Measurements from ENCODE around the gene MCM9.
A peak's percentile ranks its signal among the peaks of the same experiment; 100 is the strongest.

Gene MCM9

GRCh38 chr6:118934461-118935330 lies at the start of gene MCM9:
Gene MCM9, minus strand, starts transcription at chr6:118935159. Its CDS starts 3,436 bp downstream, at chr6:118931723.
- peak; percentile 84 for DNase-seq

GRCh38 chr6:118984342-118984741 lies 49.4 kb upstream of the MCM9 start:
- no peak for DNase-seq

- DNase-seq, result no peak
Observed at GRCh38 chr6:118982575-118982911, 47.6 kb upstream of the MCM9 start.

- DNase-seq, result no peak
Observed at GRCh38 chr6:118981884-118982574, 47.1 kb upstream of the MCM9 start.

- DNase-seq, result peak; percentile 21
Observed at GRCh38 chr6:118980063-118980462, 45.1 kb upstream of the MCM9 start.

GRCh38 chr6:118974790-118975189 lies 39.8 kb upstream of the MCM9 start:
- DNase-seq, result no peak

GRCh38 chr6:118971682-118972081 lies 36.7 kb upstream of the MCM9 start:
- DNase-seq, result no peak

GRCh38 chr6:118970866-118971265 lies 35.9 kb upstream of the MCM9 start:
- no peak for DNase-seq

GRCh38 chr6:118968416-118968815 lies 33.5 kb upstream of the MCM9 start:
- DNase-seq, result peak; percentile 24

GRCh38 chr6:118967239-118967638 lies 32.3 kb upstream of the MCM9 start:
- DNase-seq, result no peak

- no peak for DNase-seq
Observed at GRCh38 chr6:118965843-118966370, 30.9 kb upstream of the MCM9 start.

- DNase-seq, result no peak
Observed at GRCh38 chr6:118965371-118965770, 30.4 kb upstream of the MCM9 start.

GRCh38 chr6:118963003-118963402 lies 28.0 kb upstream of the MCM9 start:
- peak; percentile 4 for DNase-seq

- no peak for DNase-seq
Observed at GRCh38 chr6:118959903-118960302, 24.9 kb upstream of the MCM9 start.

- DNase-seq, result no peak
Observed at GRCh38 chr6:118953391-118953790, 18.4 kb upstream of the MCM9 start.

- no peak for DNase-seq
Observed at GRCh38 chr6:118952683-118953082, 17.7 kb upstream of the MCM9 start.

GRCh38 chr6:118945217-118945616 lies 10.3 kb upstream of the MCM9 start:
- DNase-seq, result no peak

GRCh38 chr6:118940770-118941169 lies 5.8 kb upstream of the MCM9 start:
- no peak for DNase-seq

GRCh38 chr6:118939683-118940082 lies 4.7 kb upstream of the MCM9 start:
- no peak for DNase-seq

GRCh38 chr6:118935978-118936703 lies 1.2 kb upstream of the MCM9 start:
- DNase-seq, result no peak

GRCh38 chr6:118935331-118935668 lies 341 bp upstream of the MCM9 start:
- no peak for DNase-seq

- DNase-seq, result no peak
Observed at GRCh38 chr6:118933855-118934460, 1.0 kb downstream of the MCM9 start.

GRCh38 chr6:118932421-118932820 lies 2.5 kb downstream of the MCM9 start:
- no peak for DNase-seq
